Choroid plexus epithelial cell (primary cell): Measurements from ENCODE around the gene FCN2.

Experiments
- DNase-seq: peaks from one replicate; pipeline ENCODE4 v3.0.0-alpha.2; 2010; ENCODE audit warnings: low read depth
- H3K4me3 ChIP-seq: 2 replicates; pipeline ENCODE4 v1.5.1; 2011; ENCODE audit warnings: low read depth, mild to moderate bottlenecking, control low read depth, low read length, moderate library complexity
- TF ChIP-seq, protein P1 (sequence below): conservative IDR thresholded peaks from 2 replicates; pipeline ENCODE4 v1.5.1; 2011; ENCODE audit warnings: low read depth, mild to moderate bottlenecking, control low read depth, inconsistent platforms, low read length, moderate library complexity

FCN2 gene

DNA sequence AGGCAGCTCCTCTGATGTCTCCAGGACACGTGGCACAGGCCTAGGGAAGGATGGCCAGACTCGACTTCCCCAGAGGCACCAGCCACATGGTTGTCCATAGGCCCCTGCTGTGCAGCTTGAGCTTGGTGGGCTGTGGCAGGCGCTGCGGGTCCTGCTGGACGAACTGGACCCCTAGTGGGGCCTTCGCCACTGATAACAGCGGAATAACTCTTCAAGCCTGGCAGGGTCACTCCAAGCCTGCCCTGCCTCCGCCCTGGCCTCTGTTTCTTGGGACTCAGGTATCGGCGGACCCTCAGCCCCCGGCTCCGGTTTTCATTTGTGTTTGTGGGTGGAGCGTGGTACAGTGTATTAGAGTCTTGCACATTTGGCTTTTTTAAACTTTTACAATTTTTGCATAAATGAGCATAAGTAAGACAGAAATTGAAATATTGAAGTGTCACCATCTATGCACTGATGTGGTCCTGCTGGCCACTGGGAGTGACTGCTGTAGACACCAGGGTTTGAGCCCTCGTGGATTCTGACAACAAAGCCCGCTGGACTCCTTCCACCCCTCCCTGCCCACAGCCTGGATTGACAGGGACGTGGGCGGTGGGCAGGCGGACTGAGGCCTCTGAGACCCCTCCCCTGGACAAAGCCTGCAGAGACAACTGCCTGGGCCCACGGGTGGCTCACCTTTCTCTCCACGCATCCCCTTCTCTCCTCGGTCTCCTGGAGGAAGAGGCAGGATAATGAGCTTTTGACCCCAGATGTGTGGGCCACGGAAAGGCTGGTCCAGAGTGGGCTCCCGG is 33.3 kb downstream of the FCN2 start:
- no peak overlapping the region for H3K4me3 ChIP-seq
- no peak for DNase-seq
- TF ChIP-seq, protein P1, sequence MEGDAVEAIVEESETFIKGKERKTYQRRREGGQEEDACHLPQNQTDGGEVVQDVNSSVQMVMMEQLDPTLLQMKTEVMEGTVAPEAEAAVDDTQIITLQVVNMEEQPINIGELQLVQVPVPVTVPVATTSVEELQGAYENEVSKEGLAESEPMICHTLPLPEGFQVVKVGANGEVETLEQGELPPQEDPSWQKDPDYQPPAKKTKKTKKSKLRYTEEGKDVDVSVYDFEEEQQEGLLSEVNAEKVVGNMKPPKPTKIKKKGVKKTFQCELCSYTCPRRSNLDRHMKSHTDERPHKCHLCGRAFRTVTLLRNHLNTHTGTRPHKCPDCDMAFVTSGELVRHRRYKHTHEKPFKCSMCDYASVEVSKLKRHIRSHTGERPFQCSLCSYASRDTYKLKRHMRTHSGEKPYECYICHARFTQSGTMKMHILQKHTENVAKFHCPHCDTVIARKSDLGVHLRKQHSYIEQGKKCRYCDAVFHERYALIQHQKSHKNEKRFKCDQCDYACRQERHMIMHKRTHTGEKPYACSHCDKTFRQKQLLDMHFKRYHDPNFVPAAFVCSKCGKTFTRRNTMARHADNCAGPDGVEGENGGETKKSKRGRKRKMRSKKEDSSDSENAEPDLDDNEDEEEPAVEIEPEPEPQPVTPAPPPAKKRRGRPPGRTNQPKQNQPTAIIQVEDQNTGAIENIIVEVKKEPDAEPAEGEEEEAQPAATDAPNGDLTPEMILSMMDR, result no peak

DNA sequence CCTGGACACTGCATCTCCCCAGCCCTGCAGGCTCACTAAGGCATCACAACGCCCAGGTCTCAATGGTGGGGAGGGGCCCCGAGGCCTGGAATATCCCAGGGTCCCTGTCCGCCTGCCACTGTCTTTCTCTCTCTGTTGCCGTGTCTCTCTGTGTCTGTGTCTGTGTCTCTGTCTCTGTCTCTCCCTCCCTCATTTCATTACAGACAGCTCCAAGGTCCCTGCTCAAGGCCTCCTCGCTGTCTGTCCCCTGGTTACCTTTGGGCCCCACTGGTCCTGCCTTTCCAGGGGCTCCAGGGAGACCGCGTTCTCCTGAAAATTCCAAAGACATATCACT is 33.9 kb downstream of the FCN2 start:
- TF ChIP-seq, protein P1, result no peak
- DNase-seq, result no peak
- H3K4me3 ChIP-seq, result no peak overlapping the region

DNA sequence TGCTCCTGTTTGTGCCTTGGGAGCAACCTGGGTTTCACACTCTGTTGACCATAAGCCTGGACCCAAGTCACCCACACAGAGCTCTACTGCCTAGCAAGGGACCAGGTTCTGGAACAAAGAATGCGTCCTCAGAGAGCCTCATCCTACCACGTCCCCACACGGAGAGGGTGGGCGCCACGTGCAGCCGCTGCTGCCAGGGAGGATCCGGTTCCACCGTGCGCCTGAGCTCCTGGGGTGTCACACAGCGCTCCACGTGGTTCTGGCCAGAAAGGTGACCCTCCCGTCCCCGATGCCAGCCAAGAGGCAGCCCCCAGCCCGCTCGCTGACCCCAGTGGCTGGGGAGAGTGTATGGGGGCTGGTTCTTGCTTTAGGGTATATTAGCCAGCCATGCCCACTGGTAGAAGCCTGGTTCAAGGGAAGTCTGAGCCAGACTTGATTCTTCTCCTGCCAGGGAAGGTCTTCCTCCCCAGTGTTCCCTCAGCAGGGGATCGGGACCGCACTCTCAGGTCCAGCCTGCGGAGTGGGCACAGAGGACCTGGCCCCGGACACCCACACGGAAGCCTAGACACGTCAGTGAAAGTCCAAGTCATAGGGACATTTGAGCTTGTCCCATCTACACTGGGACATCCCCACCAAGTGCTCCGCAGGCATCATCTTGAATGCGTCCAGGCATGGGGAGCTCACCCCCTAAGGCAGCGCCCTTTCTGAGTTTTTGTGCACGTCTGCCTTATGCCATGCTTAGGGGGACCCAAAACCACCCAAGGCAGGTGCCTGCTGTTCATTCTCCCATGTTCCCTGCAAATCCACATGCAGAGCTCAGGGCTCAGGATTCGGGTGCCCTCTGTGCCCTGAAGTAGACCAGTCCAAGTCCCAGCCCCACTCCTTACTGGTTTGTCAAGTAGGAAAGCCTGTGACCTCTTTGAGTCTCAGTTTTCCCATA is 34.7 kb downstream of the FCN2 start:
- TF ChIP-seq, protein P1, result no peak
- H3K4me3 ChIP-seq, result no peak overlapping the region
- DNase-seq, result no peak

DNA sequence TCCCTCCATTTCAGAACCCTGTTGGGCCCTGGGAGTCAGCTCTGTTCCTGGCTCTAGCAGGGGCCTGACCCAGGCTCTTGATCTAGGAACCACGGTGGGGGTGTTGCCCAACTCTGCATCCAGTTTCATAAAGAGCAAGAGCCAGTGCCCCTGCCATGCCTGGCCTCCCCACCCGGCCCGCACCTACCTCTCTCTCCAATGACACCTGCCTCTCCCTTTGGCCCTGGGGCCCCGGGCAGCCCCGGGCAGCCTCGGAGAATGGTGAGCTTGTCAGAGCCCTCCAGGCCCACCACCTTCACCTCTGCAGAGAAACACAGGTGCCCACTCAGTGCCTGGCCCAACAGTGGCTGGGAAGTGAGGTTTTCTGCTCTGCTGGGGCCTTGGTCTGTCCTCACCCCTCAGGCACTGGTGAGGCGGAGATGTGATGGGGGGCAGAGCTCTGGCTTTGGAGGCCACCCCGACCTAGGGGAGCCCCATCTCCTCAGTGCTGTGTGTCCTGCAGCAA is 35.6 kb downstream of the FCN2 start:
- no peak for DNase-seq
- no peak overlapping the region for H3K4me3 ChIP-seq
- TF ChIP-seq, protein P1, result no peak

DNA sequence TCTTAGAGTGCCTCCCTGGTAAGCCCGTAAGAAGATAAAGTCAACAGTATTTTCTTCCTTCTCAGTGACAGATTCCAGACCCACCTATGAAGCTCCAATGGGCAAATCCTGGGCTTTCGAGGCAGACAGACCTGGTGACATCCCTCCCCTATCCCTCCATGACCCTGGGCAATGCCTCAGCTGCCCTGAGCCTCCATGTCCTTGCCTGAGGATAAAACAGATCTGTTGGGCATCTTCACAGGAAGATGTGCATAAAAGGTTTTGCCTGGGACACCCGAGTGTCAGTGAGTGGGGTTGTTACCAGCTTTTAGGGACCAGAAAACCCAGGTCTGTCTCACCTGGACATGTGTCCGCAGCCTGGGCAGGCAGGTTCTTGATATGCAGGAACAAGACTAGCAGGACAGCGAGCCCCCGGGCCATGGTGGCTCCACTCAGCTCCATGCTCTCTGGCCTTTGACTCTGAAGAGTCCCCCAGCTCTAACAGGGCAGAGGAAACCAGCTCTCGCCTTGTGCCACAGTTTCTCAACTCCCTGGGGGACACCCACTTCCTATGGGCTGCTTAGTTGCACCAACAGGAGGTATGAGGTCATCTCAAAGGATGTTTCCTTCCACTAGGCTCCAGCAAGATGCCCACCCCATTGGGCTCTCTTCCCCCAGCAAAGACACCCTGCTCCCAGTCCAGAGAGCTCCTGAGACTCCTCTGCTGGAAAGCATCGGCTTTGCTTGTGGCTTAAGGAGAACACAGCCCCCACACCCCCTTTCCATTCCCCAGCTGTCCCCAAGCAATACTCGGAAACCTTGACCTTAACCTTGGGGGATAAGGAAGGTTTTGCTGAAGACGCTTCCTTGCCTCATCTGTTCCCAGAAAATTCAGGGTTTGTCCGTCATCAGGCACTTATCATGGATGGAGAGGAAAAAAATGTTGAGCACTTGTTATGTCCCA is 37.1 kb downstream of the FCN2 start, which contains the start of gene FCN1:
Gene FCN1, minus strand, starts transcription at position 482 of the 943 bp plus-strand sequence. Its CDS starts 41 bp downstream, at position 441.
- TF ChIP-seq, protein P1, result no peak
- no peak within 1 kb of the TSS for H3K4me3 ChIP-seq
- no peak for DNase-seq

DNA sequence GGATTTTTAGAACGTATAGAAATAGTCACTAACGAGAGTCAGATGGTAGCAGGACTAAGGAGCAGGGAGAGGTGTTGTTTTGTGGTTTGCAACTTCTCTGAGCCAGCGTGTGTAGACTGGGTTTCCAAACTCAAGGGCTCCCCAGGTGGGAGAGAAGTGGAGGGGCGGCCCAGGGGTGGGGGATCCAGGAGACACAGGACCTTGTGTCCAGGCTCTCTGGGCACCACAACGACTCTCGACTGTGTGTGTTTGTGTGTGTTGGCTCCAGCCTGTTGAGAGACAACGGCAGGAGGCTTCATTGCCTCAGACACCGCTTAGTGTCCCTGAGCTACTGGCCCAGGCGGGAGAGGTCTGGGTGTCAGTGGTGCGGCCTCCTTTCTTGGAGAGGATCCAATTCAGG is 38.0 kb downstream of the FCN2 start:
- no peak for DNase-seq
- no peak overlapping the region for H3K4me3 ChIP-seq
- TF ChIP-seq, protein P1, result no peak
